Naive thymus-derived CD4-positive, alpha-beta T cell (primary cell): ENCODE results near the gene KRTAP10-1. TPM values are rescaled to one million over a fixed set of nuclear protein-coding genes. Genes with fewer than 3 reads are reported as not detected.

ENCODE experiments used
- ATAC-seq: fragments of 150-1000 bp; cut with Tn5 transposase; 2 replicates; pipeline ENCODE4 v1.10.0; 2021; ENCODE audit warnings: mild to moderate bottlenecking, moderate library complexity
- CTCF ChIA-PET: fragments of 350-600 bp; sonication (Branson Sonifier 250); formaldehyde crosslinking; loops from one replicate; lab custom pipeline; 2021; ENCODE audit warnings: antibody characterized with exemption; lab: Charles Lee
- POLR2A ChIA-PET: fragments of 350-600 bp; sonication (Branson Sonifier 250); formaldehyde crosslinking; loops from one replicate; lab custom pipeline; 2021; ENCODE audit warnings: antibody characterized with exemption, inconsistent platforms; lab: Charles Lee
- DNase-seq, 9 donors: peaks; one replicate each; pipeline versions ENCODE4 v3.0.0 to v3.0.0-alpha.2; 2020 to 2022; ENCODE audit warnings: mixed read lengths in 1 of 9
- H3K27ac ChIP-seq: one replicate; pipeline ENCODE4 v1.7.0; 2013; ENCODE audit warnings: mild to moderate bottlenecking, low read depth, low read length, moderate library complexity
- H3K27me3 ChIP-seq, 2 donors: one replicate each; pipeline ENCODE4 v1.7.0; 2013; ENCODE audit warnings: low read length in 2 of 2, mild to moderate bottlenecking in 2 of 2, moderate library complexity in 2 of 2; ENCODE audit not compliant: control insufficient read depth in 2 of 2, insufficient read depth in 2 of 2
- H3K36me3 ChIP-seq, 3 experiments: 1 replicate in 2 of 3; 2 replicates in 1 of 3; pipeline ENCODE4 v1.7.0; 2013; ENCODE audit warnings: low read length in 3 of 3, mild to moderate bottlenecking in 3 of 3, moderate library complexity in 1 of 3; ENCODE audit not compliant: insufficient read depth in 3 of 3, control insufficient read depth in 2 of 3
- H3K4me1 ChIP-seq, 2 donors: one replicate each; pipeline ENCODE4 v1.7.0; 2013; ENCODE audit warnings: low read length in 2 of 2, mild to moderate bottlenecking in 2 of 2, moderate library complexity in 1 of 2; ENCODE audit not compliant: control insufficient read depth in 2 of 2, insufficient read depth in 2 of 2
- H3K4me3 ChIP-seq: 2 replicates; pipeline ENCODE4 v1.7.0; 2013; ENCODE audit warnings: mild to moderate bottlenecking, low read length
- H3K9me3 ChIP-seq, 3 experiments: 1 replicate in 2 of 3; 2 replicates in 1 of 3; pipeline ENCODE4 v1.7.0; 2013; ENCODE audit warnings: low read length in 3 of 3; ENCODE audit not compliant: control insufficient read depth in 2 of 3
- H3K27ac Mint-ChIP-seq, 9 donors: one replicate each; pipeline ENCODE4 v1.8.0; 2020 to 2022; ENCODE audit warnings: mixed read lengths in 9 of 9, mild to moderate bottlenecking in 8 of 9, moderate library complexity in 5 of 9, inconsistent platforms in 2 of 9
- H3K27me3 Mint-ChIP-seq, 5 donors: one replicate each; pipeline ENCODE4 v1.8.0; 2021 to 2022; ENCODE audit warnings: mixed read lengths in 5 of 5, mild to moderate bottlenecking in 1 of 5
- H3K36me3 Mint-ChIP-seq, 5 donors: one replicate each; pipeline ENCODE4 v1.8.0; 2020 to 2022; ENCODE audit warnings: mixed read lengths in 5 of 5, mild to moderate bottlenecking in 3 of 5, inconsistent platforms in 1 of 5
- H3K4me1 Mint-ChIP-seq, 7 donors: one replicate each; pipeline ENCODE4 v1.8.0; 2020 to 2022; ENCODE audit warnings: mixed read lengths in 7 of 7, mild to moderate bottlenecking in 3 of 7, inconsistent platforms in 1 of 7
- H3K4me3 Mint-ChIP-seq, 10 donors: one replicate each; pipeline ENCODE4 v1.8.0; 2020 to 2022; ENCODE audit warnings: mild to moderate bottlenecking in 10 of 10, mixed read lengths in 10 of 10, moderate library complexity in 6 of 10, inconsistent platforms in 2 of 10
- H3K9me3 Mint-ChIP-seq, 11 donors: one replicate each; pipeline ENCODE4 v1.8.0; 2020 to 2022; ENCODE audit warnings: mixed read lengths in 11 of 11, mild to moderate bottlenecking in 4 of 11, inconsistent platforms in 1 of 11, moderate library complexity in 1 of 11
- intact Hi-C, 2 donors: fragments of 100-400 bp; cut with micrococcal nuclease; formaldehyde crosslinking; loops; one replicate each; pipeline ENCODE4 v1.15.1; 2023
- polyA plus RNA-seq, 2 donors: library from polyadenylated mRNA; unstranded; fragments of 300-500 nt; fragmentation: Illumina TruSeq; gene quantifications; one replicate each; pipeline ENCODE4 v1.2.3, GENCODE V29; 2021
- total RNA-seq, 6 experiments: library from RNA in 5 of 6; stranded (reverse) in 5 of 6; gene quantifications; 1 replicate in 5 of 6; 2 replicates in 1 of 6; pipeline ENCODE4 v1.2.3 and lab custom pipeline; 2021 to 2026

Gene KRTAP10-1
- total and polyA plus RNA-seq, 7 experiments from 2014 or later, result not detected

- H3K27ac Mint-ChIP-seq, result no peak overlapping the region
- no peaks in the 10 kb centered on the region for H3K36me3 Mint-ChIP-seq
- CTCF ChIA-PET, result no interaction called here
- Histone ChIP-seq H3K4me1 (no peaks in the 10 kb centered on the region), H3K36me3 (no peaks in the 10 kb centered on the region), H3K4me3 (no peak overlapping the region), H3K27ac (no peak overlapping the region), H3K9me3 (no peaks in the 10 kb centered on the region), H3K27me3 (no peaks in the 10 kb centered on the region)
- H3K27me3 Mint-ChIP-seq, result no peaks in the 10 kb centered on the region
- DNase-seq (no peak), ATAC-seq (no peak)
- POLR2A ChIA-PET, result no interaction called here
- intact Hi-C loops, result no loop called here
- no peaks in the 10 kb centered on the region for H3K9me3 Mint-ChIP-seq
- H3K4me3 Mint-ChIP-seq, result no peak overlapping the region
- peaks cover 0 to 3% (median 0%) of the 10 kb centered on the region in 7 donors for H3K4me1 Mint-ChIP-seq
These were observed 11.4 kb downstream of the KRTAP10-1 start for GRCh38 chr21:44528634-44528995.

GRCh38 chr21:44527983-44528633 is 11.9 kb downstream of the KRTAP10-1 start:
- CTCF ChIA-PET, result interaction anchor here (0.7 kb wide), 1 partner anchor 130 kb away, joined by 3 read pairs; no protein-coding TSS in a partner anchor
- H3K4me3 ChIP-seq, result no peak overlapping the region
- no peak overlapping the region for H3K27ac ChIP-seq
- H3K27ac Mint-ChIP-seq, result no peak overlapping the region
- no peaks in the 10 kb centered on the region for H3K9me3 Mint-ChIP-seq
- intact Hi-C loops, result no loop called here
- POLR2A ChIA-PET, result no interaction called here
- peaks cover 0 to 3% (median 0%) of the 10 kb centered on the region in 7 donors for H3K4me1 Mint-ChIP-seq
- DNase-seq (no peak), ATAC-seq (no peak)
- H3K36me3 Mint-ChIP-seq, result no peaks in the 10 kb centered on the region
- no peaks in the 10 kb centered on the region for H3K27me3 ChIP-seq
- H3K27me3 Mint-ChIP-seq, result no peaks in the 10 kb centered on the region
- H3K36me3 ChIP-seq, result no peaks in the 10 kb centered on the region
- H3K4me3 Mint-ChIP-seq, result no peak overlapping the region
- H3K9me3 ChIP-seq, result no peaks in the 10 kb centered on the region
- H3K4me1 ChIP-seq, result no peaks in the 10 kb centered on the region

GRCh38 chr21:44527156-44527982 is 12.6 kb downstream of the KRTAP10-1 start:
- Histone ChIP-seq H3K27me3 (no peaks in the 10 kb centered on the region), H3K9me3 (no peaks in the 10 kb centered on the region), H3K4me3 (no peak overlapping the region), H3K27ac (no peak overlapping the region), H3K36me3 (no peaks in the 10 kb centered on the region), H3K4me1 (no peaks in the 10 kb centered on the region)
- Mint-ChIP-seq H3K27ac (no peak overlapping the region), H3K27me3 (no peaks in the 10 kb centered on the region), H3K9me3 (no peaks in the 10 kb centered on the region), H3K36me3 (no peaks in the 10 kb centered on the region), H3K4me1 (peaks cover 0 to 3% (median 0%) of the 10 kb centered on the region in 7 donors), H3K4me3 (no peak overlapping the region)
- intact Hi-C loops, result no loop called here
- CTCF ChIA-PET, result interaction anchor here (0.7 kb wide), 1 partner anchor 131 kb away, joined by 3 read pairs; no protein-coding TSS in a partner anchor
- POLR2A ChIA-PET, result no interaction called here
- ATAC-seq, result no peak
- no peak for DNase-seq

- ATAC-seq (no peak), DNase-seq (no peak)
- Mint-ChIP-seq H3K9me3 (no peaks in the 10 kb centered on the region), H3K4me1 (peaks cover 0 to 3% (median 0%) of the 10 kb centered on the region in 7 donors), H3K27ac (no peak overlapping the region), H3K27me3 (no peaks in the 10 kb centered on the region), H3K4me3 (no peak overlapping the region), H3K36me3 (no peaks in the 10 kb centered on the region)
- intact Hi-C loops, result no loop called here
- CTCF ChIA-PET, result interaction anchor here (0.6 kb wide), 1 partner anchor 1217 kb away, joined by 3 read pairs; no protein-coding TSS in a partner anchor
- H3K27ac ChIP-seq, result no peak overlapping the region
- H3K4me1 ChIP-seq, result no peaks in the 10 kb centered on the region
- no peaks in the 10 kb centered on the region for H3K36me3 ChIP-seq
- POLR2A ChIA-PET, result interaction anchor here (1.0 kb wide), 1 partner anchor 9 kb away, joined by 3 read pairs; no protein-coding TSS in a partner anchor
- H3K4me3 ChIP-seq, result no peak overlapping the region
- H3K27me3 ChIP-seq, result no peaks in the 10 kb centered on the region
- no peaks in the 10 kb centered on the region for H3K9me3 ChIP-seq
These were observed 13.6 kb downstream of the KRTAP10-1 start for GRCh38 chr21:44526096-44526997.

GRCh38 chr21:44525391-44526095 is 14.5 kb downstream of the KRTAP10-1 start:
- no peaks in the 10 kb centered on the region for H3K9me3 Mint-ChIP-seq
- Histone ChIP-seq H3K4me1 (no peaks in the 10 kb centered on the region), H3K27me3 (no peaks in the 10 kb centered on the region), H3K36me3 (no peaks in the 10 kb centered on the region), H3K27ac (no peak overlapping the region), H3K9me3 (no peaks in the 10 kb centered on the region), H3K4me3 (no peak overlapping the region)
- peaks cover 0 to 3% (median 0%) of the 10 kb centered on the region in 7 donors for H3K4me1 Mint-ChIP-seq
- DNase-seq (no peak), ATAC-seq (no peak)
- no peaks in the 10 kb centered on the region for H3K27me3 Mint-ChIP-seq
- ChIA-PET CTCF (interaction anchor here (0.6 kb wide), 1 partner anchor 1216 kb away, joined by 3 read pairs; no protein-coding TSS in a partner anchor), POLR2A (interaction anchor here (1.0 kb wide), 1 partner anchor 10 kb away, joined by 3 read pairs; no protein-coding TSS in a partner anchor)
- no peaks in the 10 kb centered on the region for H3K36me3 Mint-ChIP-seq
- H3K4me3 Mint-ChIP-seq, result no peak overlapping the region
- no peak overlapping the region for H3K27ac Mint-ChIP-seq
- intact Hi-C loops, result no loop called here
